Measurements from ENCODE around the gene GCN1.
A peak's percentile ranks its signal among the peaks of the same experiment; 100 is the strongest.
"Not testable (repeated sequence)": the region's sequence is repeated elsewhere in the genome, so short reads cannot be mapped to it uniquely, and the experiment has no call there.

Gene GCN1, protein sequence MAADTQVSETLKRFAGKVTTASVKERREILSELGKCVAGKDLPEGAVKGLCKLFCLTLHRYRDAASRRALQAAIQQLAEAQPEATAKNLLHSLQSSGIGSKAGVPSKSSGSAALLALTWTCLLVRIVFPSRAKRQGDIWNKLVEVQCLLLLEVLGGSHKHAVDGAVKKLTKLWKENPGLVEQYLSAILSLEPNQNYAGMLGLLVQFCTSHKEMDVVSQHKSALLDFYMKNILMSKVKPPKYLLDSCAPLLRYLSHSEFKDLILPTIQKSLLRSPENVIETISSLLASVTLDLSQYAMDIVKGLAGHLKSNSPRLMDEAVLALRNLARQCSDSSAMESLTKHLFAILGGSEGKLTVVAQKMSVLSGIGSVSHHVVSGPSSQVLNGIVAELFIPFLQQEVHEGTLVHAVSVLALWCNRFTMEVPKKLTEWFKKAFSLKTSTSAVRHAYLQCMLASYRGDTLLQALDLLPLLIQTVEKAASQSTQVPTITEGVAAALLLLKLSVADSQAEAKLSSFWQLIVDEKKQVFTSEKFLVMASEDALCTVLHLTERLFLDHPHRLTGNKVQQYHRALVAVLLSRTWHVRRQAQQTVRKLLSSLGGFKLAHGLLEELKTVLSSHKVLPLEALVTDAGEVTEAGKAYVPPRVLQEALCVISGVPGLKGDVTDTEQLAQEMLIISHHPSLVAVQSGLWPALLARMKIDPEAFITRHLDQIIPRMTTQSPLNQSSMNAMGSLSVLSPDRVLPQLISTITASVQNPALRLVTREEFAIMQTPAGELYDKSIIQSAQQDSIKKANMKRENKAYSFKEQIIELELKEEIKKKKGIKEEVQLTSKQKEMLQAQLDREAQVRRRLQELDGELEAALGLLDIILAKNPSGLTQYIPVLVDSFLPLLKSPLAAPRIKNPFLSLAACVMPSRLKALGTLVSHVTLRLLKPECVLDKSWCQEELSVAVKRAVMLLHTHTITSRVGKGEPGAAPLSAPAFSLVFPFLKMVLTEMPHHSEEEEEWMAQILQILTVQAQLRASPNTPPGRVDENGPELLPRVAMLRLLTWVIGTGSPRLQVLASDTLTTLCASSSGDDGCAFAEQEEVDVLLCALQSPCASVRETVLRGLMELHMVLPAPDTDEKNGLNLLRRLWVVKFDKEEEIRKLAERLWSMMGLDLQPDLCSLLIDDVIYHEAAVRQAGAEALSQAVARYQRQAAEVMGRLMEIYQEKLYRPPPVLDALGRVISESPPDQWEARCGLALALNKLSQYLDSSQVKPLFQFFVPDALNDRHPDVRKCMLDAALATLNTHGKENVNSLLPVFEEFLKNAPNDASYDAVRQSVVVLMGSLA (N-terminal part only)

DNA sequence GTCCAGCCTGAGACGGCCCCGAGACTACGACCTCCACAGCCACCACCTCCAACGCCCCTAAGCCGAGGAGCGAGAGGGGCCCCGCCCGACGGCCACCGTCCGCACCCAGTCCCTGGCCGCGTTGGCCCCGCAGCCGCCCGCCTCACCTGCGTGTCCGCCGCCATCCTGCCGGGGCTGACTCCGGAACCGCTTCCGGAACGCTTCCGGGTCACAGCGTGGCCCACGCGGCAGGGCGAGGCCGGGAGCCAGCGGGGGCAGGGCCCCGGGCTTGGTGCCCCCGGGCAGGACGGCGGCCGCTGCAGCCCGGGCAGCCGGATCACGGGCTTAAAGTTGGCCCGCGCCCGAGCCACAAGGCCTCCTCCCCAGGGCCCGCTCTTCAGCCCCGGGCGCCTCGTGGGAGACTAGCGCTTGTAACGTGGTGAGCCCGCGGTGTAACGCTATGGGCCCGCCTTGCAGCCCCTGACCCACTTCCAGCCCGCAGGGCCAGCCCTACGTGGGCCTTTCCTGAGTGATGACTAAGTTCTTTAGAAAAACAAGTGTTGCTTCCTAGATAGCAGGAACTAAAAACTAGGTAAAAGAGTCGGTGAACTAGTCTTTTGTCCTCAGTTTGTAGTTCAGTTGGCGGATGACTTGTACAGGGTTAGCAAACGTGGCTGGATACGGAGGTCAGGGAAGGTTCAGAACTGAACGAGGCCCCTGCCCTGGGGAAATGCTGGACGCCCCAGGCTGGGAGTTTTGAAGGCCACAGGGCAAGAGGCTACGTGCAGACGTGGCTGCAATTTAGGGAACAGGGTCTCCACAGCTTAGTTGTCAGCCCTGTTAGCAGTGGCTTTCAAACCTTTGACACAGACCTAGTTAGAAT is at the start of gene GCN1:
Gene GCN1, minus strand, starts transcription at position 182 of the 862 bp plus-strand sequence. Its CDS starts 18 bp downstream, at position 164.
- DNase-seq = peak; percentile 78

DNA sequence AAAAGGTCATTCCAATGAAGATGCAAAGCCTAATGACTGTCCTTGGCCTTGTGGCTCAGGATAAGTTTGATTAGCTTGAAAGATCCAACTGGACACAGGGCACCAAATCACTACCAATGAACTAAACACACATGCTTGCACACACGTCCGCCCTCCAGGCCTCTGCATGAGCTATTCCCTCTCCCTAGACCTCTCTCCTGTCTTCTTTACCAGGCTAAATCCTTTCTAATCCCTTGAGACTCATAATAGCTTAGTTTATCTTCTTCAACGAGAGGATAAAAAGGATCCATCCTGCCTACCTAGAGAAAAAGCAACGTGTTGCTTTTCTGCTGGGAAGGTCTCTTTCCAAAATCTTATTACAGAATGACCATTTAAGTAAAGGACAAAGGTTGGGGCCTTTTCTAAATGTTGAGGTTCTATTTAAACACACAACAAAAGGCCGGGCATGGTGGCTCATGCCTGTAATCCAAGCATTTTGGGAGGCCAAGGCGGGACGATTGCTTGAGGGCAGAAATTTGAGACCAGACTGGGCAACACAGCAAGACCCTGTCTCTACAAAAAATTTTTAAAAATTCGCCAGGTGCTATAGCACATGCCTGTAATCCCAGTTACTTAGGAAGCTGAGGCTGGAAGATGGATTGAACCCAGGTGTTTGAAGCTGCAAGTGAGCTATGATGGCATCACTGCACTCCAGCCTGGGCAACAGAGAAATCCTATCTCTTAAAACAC is 48.6 kb upstream of the GCN1 start:
- DNase-seq = no peak

DNA sequence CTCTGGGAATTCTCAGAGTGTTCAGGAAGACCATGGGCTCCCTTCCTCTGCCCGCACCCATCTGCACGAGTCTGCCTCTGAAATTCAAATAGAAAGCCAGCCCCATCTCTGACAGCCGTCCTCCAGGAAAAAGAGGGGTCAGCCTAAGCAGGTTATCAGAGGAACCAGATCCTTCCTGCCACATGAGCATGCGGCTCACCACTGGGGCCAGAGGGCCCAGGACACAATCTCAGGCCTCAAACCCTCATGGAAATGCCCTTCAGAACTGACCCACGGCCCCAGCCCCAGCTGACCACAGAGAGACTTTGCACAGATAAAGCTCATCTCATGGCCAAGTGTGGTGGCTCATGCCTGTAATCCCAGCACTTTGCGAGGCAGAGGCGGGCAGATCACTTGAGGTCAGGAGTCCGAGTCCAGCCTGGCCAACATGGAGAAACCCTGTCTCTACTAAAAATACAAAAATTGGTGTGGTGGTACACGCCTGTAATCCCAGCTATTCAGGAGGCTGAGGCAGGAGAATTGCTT is 47.8 kb upstream of the GCN1 start:
- DNase-seq = no peak

DNA sequence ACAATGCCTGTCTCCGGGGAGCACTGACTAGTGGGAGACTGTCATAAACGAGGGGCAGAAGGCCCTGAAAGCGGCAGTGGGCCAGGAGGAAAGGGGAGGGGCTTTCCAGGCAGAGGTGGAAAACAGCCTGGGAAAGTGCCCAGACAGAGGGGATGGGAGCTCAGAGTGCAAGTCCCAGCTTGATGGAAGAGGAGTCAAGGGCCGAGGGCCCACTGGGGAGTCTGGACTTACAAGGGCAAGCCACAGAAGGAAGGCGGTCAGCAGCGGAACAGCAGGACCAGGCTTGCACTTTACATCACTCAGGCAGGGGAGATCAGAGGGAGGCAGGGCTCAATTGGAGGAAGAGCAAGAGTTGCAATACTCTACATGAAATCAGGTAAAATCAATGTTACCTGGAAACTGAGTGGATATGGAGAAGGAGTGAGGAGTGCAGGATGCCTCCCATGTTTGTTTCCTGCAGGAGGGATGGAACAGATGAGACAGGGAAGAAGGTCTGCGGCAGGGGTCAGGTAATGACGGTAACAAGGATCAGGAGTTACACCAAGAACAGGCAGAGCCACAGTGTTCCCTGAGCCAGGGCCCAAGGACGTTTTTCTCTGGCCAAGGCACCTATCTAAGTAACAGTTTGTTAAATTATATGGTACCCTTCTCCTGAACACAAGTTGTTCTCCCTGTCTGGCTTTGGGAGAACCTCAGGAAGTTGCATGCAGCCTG is 47.2 kb upstream of the GCN1 start:
- no peak for DNase-seq

DNA sequence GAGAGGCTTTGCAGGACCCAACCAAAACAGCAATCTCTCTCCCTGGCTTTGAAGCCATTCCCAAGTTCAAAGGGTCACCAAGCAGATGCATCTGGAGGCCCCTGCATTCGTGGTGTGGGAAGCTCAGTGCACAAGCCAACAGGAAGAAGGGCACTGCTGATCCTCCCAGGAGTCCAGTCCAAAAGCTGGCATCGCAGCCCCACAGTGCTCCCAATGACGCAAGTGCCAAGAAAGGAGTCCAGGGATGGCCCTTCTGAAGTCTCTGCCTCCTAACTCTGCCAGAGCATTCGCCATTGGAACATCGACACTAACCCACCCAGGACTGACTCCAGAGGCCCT is 45.9 kb upstream of the GCN1 start:
- DNase-seq = no peak

DNA sequence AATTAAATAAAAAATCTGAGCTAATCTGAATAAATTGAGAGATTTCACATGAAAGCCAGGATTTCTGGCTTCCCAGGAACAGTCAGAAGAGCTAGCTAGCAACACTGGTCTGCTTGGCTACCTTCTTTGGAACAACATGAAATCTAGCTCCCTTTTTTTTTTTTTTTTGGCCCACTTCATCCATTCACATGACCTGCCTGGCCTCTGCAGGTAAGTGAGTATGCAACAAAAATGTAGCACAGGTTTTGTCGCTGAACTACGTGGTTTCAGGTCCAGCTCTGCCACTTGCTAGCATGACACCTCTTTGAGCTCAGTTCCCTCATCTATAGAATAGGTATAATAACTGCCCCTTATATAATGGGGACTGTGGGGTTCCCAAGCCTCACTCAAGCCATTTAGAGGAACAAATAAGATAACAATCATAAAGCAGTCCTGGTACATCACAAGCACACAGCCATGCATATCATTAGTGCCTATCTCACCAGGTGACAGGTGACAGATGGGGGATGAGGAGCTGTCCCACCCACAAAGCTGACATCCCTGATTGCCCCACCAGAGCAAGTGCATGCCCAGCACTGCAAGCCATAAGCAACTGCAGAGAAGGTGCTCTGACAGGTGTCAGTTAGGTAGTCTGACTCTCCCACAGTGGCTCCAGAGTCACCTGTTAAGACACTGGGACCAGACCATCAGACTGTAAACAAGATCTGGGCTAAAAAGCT is 45.4 kb upstream of the GCN1 start:
- DNase-seq = no peak

DNA sequence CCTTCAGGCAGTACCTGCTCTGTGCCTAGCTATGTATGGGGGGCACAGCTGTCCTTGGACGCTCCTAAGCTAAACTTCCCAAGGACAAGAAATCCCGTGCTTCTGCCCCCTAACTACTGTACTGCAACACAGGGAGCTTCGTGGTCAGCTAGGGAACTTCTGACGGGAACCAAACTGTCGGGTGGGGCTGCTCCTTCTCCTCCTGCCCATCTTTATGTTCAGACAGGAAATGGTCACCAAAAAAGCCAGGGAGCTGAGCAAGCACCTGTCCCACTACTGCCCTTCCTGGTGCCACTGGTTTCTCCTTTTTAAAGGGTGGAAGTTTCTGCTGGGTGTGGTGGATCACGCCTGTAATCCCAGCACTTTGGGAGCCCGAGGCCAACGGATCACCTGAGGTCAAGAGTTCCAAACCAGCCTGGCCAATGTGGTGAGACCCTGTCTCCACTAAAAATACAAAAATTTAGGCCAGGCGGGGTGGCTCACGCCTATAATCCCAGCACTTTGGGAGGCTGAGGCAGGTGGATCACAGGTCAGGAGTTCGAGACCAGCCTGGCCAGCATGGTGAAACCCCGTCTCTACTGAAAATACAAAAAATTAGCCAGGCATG is 44.4 kb upstream of the GCN1 start:
- DNase-seq = no peak

DNA sequence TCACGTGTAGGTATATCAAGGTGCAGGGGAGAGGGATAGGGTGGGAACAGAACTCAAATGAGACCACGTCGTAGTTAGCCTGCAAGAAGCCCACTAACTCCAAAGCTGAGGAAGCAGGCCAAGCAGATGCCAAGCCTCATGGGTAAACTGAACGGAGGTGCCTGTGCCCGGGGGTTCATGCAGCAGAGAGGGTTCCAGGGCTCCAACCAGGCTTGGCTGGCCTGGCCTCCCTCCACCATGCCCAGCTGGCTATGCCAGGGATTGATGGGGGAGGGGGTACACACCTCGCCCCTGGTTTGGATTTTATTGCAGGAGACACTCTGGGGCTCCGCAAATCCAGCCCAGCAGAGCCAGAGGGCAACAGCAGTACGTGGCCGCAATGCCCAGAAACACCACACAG is 43.7 kb upstream of the GCN1 start:
- no peak for DNase-seq

DNA sequence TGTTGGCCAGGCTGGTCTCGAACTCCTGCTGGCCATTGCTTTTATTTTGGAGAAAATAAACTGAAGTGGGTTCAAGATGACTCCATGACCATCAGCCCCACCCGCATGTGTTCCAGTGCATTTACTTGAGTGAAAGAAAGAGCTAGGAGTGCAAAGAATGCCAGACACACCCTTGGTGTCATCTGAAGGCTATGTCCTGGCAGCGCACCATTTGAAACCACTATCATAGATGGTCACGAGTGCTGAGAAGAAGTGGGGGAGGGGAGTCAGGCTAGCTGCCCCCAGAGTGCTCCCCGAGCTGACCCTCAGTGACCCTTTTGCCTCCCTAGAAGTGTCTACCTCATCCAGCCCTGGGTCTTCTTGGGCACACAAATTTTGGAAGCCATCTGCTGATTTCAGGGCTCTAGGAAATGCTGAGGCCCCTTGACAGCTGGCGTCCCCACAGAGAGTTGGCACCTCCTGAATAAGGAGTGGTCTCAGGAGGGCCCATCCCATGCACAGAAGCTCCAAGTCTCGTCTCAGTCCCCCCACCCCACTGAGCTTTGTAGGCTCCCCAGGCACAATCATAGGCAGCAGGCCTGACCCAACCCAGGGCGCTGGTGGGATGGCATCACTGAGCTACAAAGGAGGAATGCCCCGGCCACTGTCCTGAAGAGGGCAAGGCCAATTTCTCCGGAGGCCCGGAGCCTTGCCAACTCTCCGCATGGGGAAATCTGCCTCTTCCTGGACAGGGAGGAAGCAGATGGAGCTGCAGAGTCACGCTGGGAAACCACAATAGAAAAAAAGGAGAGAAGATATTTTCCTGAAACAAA is 43.1 kb upstream of the GCN1 start:
- no peak for DNase-seq

DNA sequence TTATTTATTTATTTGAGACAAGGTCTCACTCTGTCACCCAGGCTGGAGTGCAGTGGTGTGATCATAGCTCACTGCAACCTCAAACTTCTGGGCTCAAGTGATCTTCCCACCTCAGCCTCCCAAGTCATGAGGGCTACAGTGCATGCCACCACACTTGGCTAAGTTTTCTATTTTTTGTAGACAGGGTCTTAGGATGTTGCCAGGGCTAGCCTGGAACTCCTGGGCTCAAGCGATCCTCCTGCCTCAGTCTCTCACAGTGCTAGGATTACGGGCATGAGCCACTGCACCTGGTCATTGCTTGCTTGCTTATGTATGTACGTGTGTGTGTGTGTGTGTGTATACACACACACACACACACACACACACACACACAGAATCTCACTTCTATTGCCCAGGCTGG is 42.3 kb upstream of the GCN1 start:
- not testable (repeated sequence) for DNase-seq

DNA sequence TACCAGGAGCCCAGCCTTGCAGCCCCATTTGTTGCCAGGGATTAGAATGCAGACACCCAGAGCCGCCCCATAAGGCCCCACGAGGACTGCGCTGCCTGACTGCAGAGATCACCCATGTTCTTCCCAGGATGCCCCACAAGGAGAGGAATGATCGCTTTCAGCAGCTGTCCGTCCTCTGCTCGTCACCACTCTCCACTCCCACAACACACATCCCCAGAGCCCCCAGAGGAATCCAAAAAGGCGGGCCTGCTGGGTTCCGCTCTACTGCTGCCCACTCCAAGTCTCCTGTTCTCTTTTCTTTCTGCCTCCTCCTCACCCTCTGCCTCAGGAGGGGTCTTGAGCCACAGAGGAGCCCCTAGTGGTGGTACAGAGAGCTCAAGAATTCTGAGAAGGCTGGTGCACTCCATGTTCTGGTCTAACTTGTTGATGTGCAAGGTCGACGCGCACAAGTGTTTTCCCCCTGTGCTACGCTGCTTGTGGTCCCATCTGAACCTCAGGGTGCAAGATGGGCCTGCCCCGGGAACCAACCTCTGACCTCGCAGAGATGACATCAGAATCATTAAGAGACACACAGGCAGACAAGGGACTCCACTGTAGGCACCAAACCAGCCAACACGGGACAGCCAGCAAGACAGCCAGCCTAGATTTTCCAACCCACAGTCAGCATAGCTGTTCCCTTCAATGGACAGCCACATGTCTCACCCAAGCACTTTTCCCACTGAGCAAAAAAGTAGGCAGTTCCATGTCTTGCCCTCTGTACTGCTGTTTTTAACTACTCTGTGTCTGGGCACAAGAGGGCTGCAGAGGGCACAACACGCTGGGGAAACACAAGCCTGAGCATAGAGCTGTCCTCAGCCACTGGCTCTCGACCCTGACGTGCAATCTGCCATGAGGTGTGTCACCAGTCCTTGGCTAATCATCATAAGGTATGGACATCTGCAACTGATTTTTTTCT is 41.1 kb upstream of the GCN1 start:
- DNase-seq = no peak

DNA sequence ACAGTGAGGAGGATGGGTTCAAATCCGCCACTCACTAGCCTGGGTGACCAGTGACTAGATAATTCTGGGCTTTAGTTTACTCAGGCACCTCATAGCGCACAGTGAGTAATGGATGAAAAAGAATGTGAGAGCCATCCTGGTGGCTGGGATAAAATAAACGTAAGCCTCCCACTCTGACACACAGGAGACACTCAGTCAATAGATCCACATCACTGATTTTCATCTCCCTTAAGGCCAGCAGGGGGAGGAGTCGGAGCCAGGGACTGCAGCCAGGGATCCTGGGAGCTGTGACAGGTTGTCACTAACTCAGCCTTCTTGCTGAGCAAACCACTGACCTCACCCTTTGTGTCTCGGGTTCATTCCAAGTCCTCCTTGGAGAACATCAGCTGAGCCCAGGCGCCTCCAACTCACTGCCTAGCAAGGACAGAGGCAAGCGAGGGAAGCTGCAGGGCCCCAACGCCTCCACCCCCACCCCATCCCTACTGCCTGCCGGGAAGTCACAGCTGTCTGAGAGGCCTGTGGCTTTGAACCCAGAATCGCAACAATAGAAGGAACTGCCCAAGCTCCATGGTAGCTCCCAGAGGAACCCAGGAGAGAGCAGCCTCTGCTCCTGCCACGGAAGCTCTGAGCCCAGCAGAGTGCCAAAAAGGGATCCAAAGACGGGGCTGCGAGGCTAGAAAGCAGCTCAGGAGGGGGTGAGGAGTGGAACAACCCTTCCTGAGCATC is 40.3 kb upstream of the GCN1 start:
- DNase-seq = peak; percentile 14

DNA sequence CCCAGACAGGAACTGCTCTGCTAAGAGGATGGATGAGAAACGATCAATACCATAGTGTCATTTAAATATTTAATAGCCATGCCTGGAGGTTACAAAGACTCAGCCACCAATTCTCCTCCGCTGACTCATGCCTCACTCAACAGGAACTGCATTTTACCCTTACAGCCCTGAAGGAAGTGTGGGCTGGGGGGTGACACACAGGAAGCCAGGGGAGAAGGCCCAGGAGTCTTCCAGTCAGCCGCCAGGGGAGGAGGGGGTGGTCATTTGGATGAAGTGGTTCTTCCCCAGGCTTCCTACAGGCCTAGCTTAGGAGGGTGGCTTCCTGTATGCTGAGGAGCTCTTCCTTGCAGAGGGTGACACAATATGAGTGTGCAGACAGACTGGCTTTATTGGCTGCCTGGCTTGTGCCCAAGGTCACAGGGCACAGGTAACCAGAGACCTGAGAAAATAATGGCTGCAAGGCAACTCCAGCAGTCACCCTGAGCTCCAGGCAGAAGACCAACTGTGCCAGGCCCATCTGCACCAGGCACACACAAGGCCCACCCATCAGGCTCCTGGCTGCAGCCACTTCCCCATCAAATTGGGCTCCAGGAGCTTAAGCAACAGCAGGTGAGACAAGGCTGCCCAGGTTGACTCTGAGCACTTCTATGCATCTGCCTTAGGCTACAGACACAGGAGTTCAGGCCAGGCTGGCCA is 36.9 kb upstream of the GCN1 start:
- no peak for DNase-seq

DNA sequence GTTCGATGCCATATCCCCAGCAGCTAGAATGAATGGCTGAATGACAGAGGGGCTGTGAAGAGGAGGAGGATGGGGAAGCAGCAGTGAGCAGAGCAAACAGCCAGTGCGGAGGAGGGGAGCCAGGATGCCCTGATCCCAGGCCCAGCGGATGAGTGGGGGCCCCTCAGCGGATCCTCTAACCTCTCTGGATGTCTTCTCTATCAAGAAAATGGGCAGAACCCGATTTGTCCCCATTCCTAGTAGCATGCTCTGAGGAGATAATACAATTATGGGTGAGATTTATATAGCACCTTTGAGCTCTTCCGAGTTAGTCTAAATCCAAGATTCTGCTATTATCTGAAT is 36.4 kb upstream of the GCN1 start:
- no peak for DNase-seq

DNA sequence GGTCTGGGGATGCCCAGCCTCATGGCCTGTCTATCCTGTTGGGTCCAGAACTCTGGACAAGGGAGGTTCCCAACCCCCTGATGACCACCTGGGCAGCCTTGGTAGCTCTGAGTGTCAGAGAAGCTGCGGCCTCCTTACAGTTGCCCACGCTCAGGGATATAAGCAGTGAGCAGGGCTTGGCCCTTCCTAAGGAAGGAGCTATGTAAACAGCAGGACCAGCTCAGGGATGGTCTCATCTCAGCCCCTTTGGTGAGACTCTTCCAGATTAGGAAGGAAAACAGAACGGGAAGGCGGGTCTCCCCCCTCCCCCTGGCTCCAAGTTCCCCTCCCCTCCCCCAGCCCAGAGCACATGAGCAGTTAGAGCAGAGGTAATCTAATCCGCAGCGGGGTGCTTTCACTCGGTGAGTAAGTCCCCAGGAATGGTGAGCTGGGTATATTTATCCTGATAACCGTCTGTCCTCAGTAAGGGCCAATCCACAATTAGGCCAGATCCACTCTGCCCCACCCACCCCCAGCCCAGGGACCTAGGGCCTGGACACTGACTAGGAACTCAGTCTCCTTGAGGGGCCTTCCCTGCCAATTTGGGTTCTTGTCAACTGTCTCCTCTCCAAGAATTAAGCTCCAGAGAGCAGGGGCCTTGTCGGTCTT is 35.9 kb upstream of the GCN1 start:
- no peak for DNase-seq

All from NCI-H774 (cell line).